Skeletal muscle satellite cell (primary cell): ENCODE measurements around the gene TRABD2B.

Experiments
- H3K27me3 ChIP-seq: 2 replicates; pipeline ENCODE4 v1.7.0; 2013; ENCODE audit warnings: low read length; ENCODE audit not compliant: control insufficient read depth, insufficient read depth
- H3K36me3 ChIP-seq: 2 replicates; pipeline ENCODE4 v1.7.0; 2013; ENCODE audit warnings: mild to moderate bottlenecking, control low read depth, low read length; ENCODE audit not compliant: insufficient read depth
- H3K4me1 ChIP-seq: 2 replicates; pipeline ENCODE4 v1.7.0; 2013; ENCODE audit warnings: low read length; ENCODE audit not compliant: control insufficient read depth, insufficient read depth
- H3K4me2 ChIP-seq: 2 replicates; pipeline ENCODE4 v1.7.0; 2013; ENCODE audit warnings: mild to moderate bottlenecking, low read length
- H3K4me3 ChIP-seq: 2 replicates; pipeline ENCODE4 v1.7.0; 2013; ENCODE audit warnings: low read length
- H3K9ac ChIP-seq: 2 replicates; pipeline ENCODE4 v1.7.0; 2013; ENCODE audit warnings: mild to moderate bottlenecking, low read depth, low read length, moderate library complexity
- H3K9me3 ChIP-seq: replicated peaks from 2 replicates; pipeline ENCODE4 v1.7.0; 2013; ENCODE audit warnings: mild to moderate bottlenecking, control low read depth, low read length

The TRABD2B gene

GRCh38 chr1:47765742-47766485 is 231.3 kb downstream of the TRABD2B start:
- H3K4me1 ChIP-seq: no peaks in the 10 kb centered on the region
- H3K9me3 ChIP-seq: no peaks in the 10 kb centered on the region
- H3K4me3 ChIP-seq: no peak overlapping the region
- H3K27me3 ChIP-seq: no peaks in the 10 kb centered on the region
- no peak overlapping the region for H3K4me2 ChIP-seq
- no peak overlapping the region for H3K9ac ChIP-seq
- H3K36me3 ChIP-seq: no peaks in the 10 kb centered on the region

- Histone ChIP-seq H3K27me3 (no peaks in the 10 kb centered on the region), H3K36me3 (no peaks in the 10 kb centered on the region), H3K4me2 (no peak overlapping the region), H3K4me3 (no peak overlapping the region), H3K4me1 (no peaks in the 10 kb centered on the region), H3K9ac (no peak overlapping the region), H3K9me3 (no peaks in the 10 kb centered on the region)
These were observed 231.9 kb downstream of the TRABD2B start for GRCh38 chr1:47765236-47765635.

- Histone ChIP-seq H3K9ac (no peak overlapping the region), H3K4me1 (no peaks in the 10 kb centered on the region), H3K27me3 (no peaks in the 10 kb centered on the region), H3K4me3 (no peak overlapping the region), H3K4me2 (no peak overlapping the region), H3K36me3 (no peaks in the 10 kb centered on the region), H3K9me3 (no peaks in the 10 kb centered on the region)
These were observed 232.6 kb downstream of the TRABD2B start for GRCh38 chr1:47764461-47765046.

- H3K9me3 ChIP-seq: no peaks in the 10 kb centered on the region
- no peak overlapping the region for H3K9ac ChIP-seq
- no peaks in the 10 kb centered on the region for H3K27me3 ChIP-seq
- no peaks in the 10 kb centered on the region for H3K36me3 ChIP-seq
- no peaks in the 10 kb centered on the region for H3K4me1 ChIP-seq
- no peak overlapping the region for H3K4me3 ChIP-seq
- no peak overlapping the region for H3K4me2 ChIP-seq
These were observed 233.5 kb downstream of the TRABD2B start for GRCh38 chr1:47763591-47764171.

- Histone ChIP-seq H3K4me1 (no peaks in the 10 kb centered on the region), H3K9me3 (no peaks in the 10 kb centered on the region), H3K9ac (no peak overlapping the region), H3K36me3 (no peaks in the 10 kb centered on the region), H3K4me2 (no peak overlapping the region), H3K4me3 (no peak overlapping the region), H3K27me3 (no peaks in the 10 kb centered on the region)
These were observed 235.2 kb downstream of the TRABD2B start for GRCh38 chr1:47761974-47762373.

- Histone ChIP-seq H3K4me3 (no peak overlapping the region), H3K4me1 (no peaks in the 10 kb centered on the region), H3K4me2 (no peak overlapping the region), H3K27me3 (no peaks in the 10 kb centered on the region), H3K36me3 (no peaks in the 10 kb centered on the region), H3K9me3 (no peaks in the 10 kb centered on the region), H3K9ac (no peak overlapping the region)
These were observed 235.8 kb downstream of the TRABD2B start for GRCh38 chr1:47761201-47761930.

- H3K9me3 ChIP-seq: no peaks in the 10 kb centered on the region
- no peak overlapping the region for H3K4me2 ChIP-seq
- H3K36me3 ChIP-seq: no peaks in the 10 kb centered on the region
- no peaks in the 10 kb centered on the region for H3K4me1 ChIP-seq
- H3K9ac ChIP-seq: no peak overlapping the region
- H3K4me3 ChIP-seq: no peak overlapping the region
- H3K27me3 ChIP-seq: no peaks in the 10 kb centered on the region
These were observed 237.1 kb downstream of the TRABD2B start for GRCh38 chr1:47759936-47760629.

- Histone ChIP-seq H3K9ac (no peak overlapping the region), H3K4me1 (no peaks in the 10 kb centered on the region), H3K4me2 (no peak overlapping the region), H3K27me3 (no peaks in the 10 kb centered on the region), H3K9me3 (no peaks in the 10 kb centered on the region), H3K4me3 (no peak overlapping the region), H3K36me3 (no peaks in the 10 kb centered on the region)
These were observed 237.8 kb downstream of the TRABD2B start for GRCh38 chr1:47759251-47759935.

GRCh38 chr1:47758341-47759250 is 238.6 kb downstream of the TRABD2B start:
- no peaks in the 10 kb centered on the region for H3K4me1 ChIP-seq
- H3K9ac ChIP-seq: no peak overlapping the region
- H3K27me3 ChIP-seq: no peaks in the 10 kb centered on the region
- H3K9me3 ChIP-seq: no peaks in the 10 kb centered on the region
- H3K4me2 ChIP-seq: no peak overlapping the region
- no peaks in the 10 kb centered on the region for H3K36me3 ChIP-seq
- no peak overlapping the region for H3K4me3 ChIP-seq

GRCh38 chr1:47757226-47757975 is 239.8 kb downstream of the TRABD2B start:
- H3K9ac ChIP-seq: no peak overlapping the region
- H3K9me3 ChIP-seq: no peaks in the 10 kb centered on the region
- H3K4me3 ChIP-seq: no peak overlapping the region
- H3K4me2 ChIP-seq: no peak overlapping the region
- no peaks in the 10 kb centered on the region for H3K36me3 ChIP-seq
- no peaks in the 10 kb centered on the region for H3K27me3 ChIP-seq
- no peaks in the 10 kb centered on the region for H3K4me1 ChIP-seq
